Stomach (tissue), 9 donors: ENCODE measurements around the gene FGL2. TPM values are rescaled to one million over a fixed set of nuclear protein-coding genes. Genes with fewer than 3 reads are reported as not detected.
A peak's percentile ranks its signal among the peaks of the same experiment; 100 is the strongest.
"Not testable (repeated sequence)": the region's sequence is repeated elsewhere in the genome, so short reads cannot be mapped to it uniquely, and the experiment has no call there.

Experiments
- DNase-seq, 2 donors: peaks; one replicate each; pipeline versions ENCODE4 v3.0.0 to v3.0.0-alpha.2; 2013 to 2019
- H3K27ac ChIP-seq, 5 donors: fragments of 200-600 bp in 4 of 5; sonication (generic) in 4 of 5; one replicate each; pipeline ENCODE4 v1.5.1; 2013 to 2019; ENCODE audit warnings: mild to moderate bottlenecking in 1 of 5, moderate library complexity in 1 of 5
- H3K27me3 ChIP-seq, 3 donors: fragments of 200-600 bp; sonication (generic); one replicate each; pipeline ENCODE4 v1.5.1; 2017 to 2019; ENCODE audit warnings: mixed run types in 1 of 3
- H3K36me3 ChIP-seq, 4 donors: fragments of 200-600 bp; sonication (generic); 1 replicate in 3 of 4; 2 replicates in 1 of 4; pipeline ENCODE4 v1.5.1; 2016 to 2019
- H3K4me1 ChIP-seq, 4 donors: fragments of 200-600 bp; sonication (generic); one replicate each; pipeline ENCODE4 v1.5.1; 2016 to 2019
- H3K4me3 ChIP-seq, 4 donors: fragments of 200-600 bp; sonication (generic) in 3 of 4; one replicate each; pipeline ENCODE4 v1.5.1; 2016 to 2019; ENCODE audit warnings: mild to moderate bottlenecking in 1 of 4
- H3K9me3 ChIP-seq, 4 donors: fragments of 200-600 bp; sonication (generic); one replicate each; pipeline ENCODE4 v1.5.1; 2016 to 2019
- CTCF ChIP-seq, 7 experiments: fragments of 450-650 bp in 4 of 7; fragments of 200-600 bp in 3 of 7; sonication (generic) in 3 of 7; IDR thresholded peaks; one replicate each; pipeline ENCODE4 v1.5.1; 2016 to 2019; ENCODE audit warnings: antibody characterized with exemption in 7 of 7, control low read depth in 2 of 7, mild to moderate bottlenecking in 1 of 7
- EP300 ChIP-seq: sonication (generic); formaldehyde crosslinking; IDR thresholded peaks from one replicate; pipeline ENCODE4 v1.6.1; 2017; ENCODE audit warnings: antibody characterized with exemption
- POLR2A ChIP-seq, 4 donors: fragments of 450-650 bp; IDR thresholded peaks; one replicate each; pipeline ENCODE4 v1.6.1; 2016; ENCODE audit warnings: antibody characterized with exemption in 4 of 4, control low read depth in 2 of 4, mild to moderate bottlenecking in 1 of 4, moderate library complexity in 1 of 4
- POLR2AphosphoS5 ChIP-seq, 3 donors: sonication (generic); formaldehyde crosslinking; IDR thresholded peaks; one replicate each; pipeline ENCODE4 v1.6.1; 2016; ENCODE audit warnings: antibody characterized with exemption in 3 of 3
- WGBS, 5 donors: extraction: QIAGEN DNeasy Blood & Tissue Kit in 3 of 5; methylation state at CpG; one replicate each; pipeline versions ENCODE4 v1.1.5 to v1.1.7; 2013 to 2018; 5-methylcytosine and 5-hydroxymethylcytosine counted together
- intact Hi-C: fragments of 100-400 bp; cut with DNase I; formaldehyde crosslinking; loops from one replicate; pipeline ENCODE4 v1.15.1; 2023; ENCODE audit warnings: low total_unique reads
- polyA plus RNA-seq, 3 donors: library from polyadenylated mRNA; stranded (reverse); fragments of 200-250 nt; gene quantifications; one replicate each; pipeline ENCODE4 v1.2.3, GENCODE V29; 2013
- total RNA-seq, 5 donors: library from RNA; depleted of rRNA; stranded (reverse); fragments of >200 nt; gene quantifications; one replicate each; pipeline versions ENCODE4 v1.1.0 to v1.2.3, GENCODE V29; 2014 to 2016
- donor health status: healthy with polysubstance abuse.
- donor health status: Bipolar disorder and iron deficiency.
- donor health status: healthy.

The FGL2 gene
- total and polyA plus RNA-seq, 8 donors = 0.87 to 179 (median 13.5) TPM

- H3K27ac ChIP-seq = peak overlapping the region in 3 of 5 donors; percentile 52 to 61 (median 57)
- intact Hi-C loops = no loop called here
- peaks cover 0 to 39% (median 12%) of the 10 kb centered on the region in 4 donors for H3K4me1 ChIP-seq
- 72 to 100% (median 90%) methylated on average over 2 of the region's 2 CpGs for WGBS, 5 donors
- no peaks in the 10 kb centered on the region for H3K27me3 ChIP-seq
- H3K36me3 ChIP-seq = peaks cover 0 to 17% (median 15%) of the 10 kb centered on the region in 4 donors
- H3K9me3 ChIP-seq = no peaks in the 10 kb centered on the region
- peak in 1 of 2 donors; percentile 23 for DNase-seq
- no peak overlapping the region for H3K4me3 ChIP-seq
- TF ChIP-seq POLR2AphosphoS5 (IDR thresholded peaks at IDR 0.05) (no peak), POLR2A (IDR thresholded peaks at IDR 0.05) (no peak), EP300 (no peak), CTCF (IDR thresholded peaks at IDR 0.05) (no peak)
Measured at GRCh38 chr7:77242068-77242467, 42.4 kb upstream of the FGL2 start.

GRCh38 chr7:77239471-77239870 is 39.9 kb upstream of the FGL2 start:
- 83 to 97% (median 92%) methylated on average over 3 of the region's 3 CpGs for WGBS, 5 donors
- H3K9me3 ChIP-seq = no peaks in the 10 kb centered on the region
- no peak overlapping the region for H3K4me3 ChIP-seq
- no peak for TF ChIP-seq POLR2AphosphoS5 (IDR thresholded peaks at IDR 0.05)
- no peak for TF ChIP-seq CTCF (IDR thresholded peaks at IDR 0.05)
- H3K27me3 ChIP-seq = no peaks in the 10 kb centered on the region
- intact Hi-C loops = no loop called here
- DNase-seq = no peak
- H3K4me1 ChIP-seq = peaks cover 0 to 18% (median 3%) of the 10 kb centered on the region in 4 donors
- H3K36me3 ChIP-seq = peaks cover 0 to 20% (median 18%) of the 10 kb centered on the region in 4 donors
- peak overlapping the region in 1 of 5 donors; percentile 32 for H3K27ac ChIP-seq

GRCh38 chr7:77238703-77239136 is 39.1 kb upstream of the FGL2 start:
- no peak for TF ChIP-seq EP300
- peak in 1 of 3 donors; percentile 17 for TF ChIP-seq POLR2AphosphoS5 (IDR thresholded peaks at IDR 0.05)
- TF ChIP-seq CTCF (IDR thresholded peaks at IDR 0.05) = no peak
- Histone ChIP-seq H3K27ac (peak overlapping the region in 2 of 5 donors; percentile 8 to 53), H3K36me3 (peaks cover 0 to 20% (median 18%) of the 10 kb centered on the region in 4 donors), H3K9me3 (no peaks in the 10 kb centered on the region), H3K27me3 (no peaks in the 10 kb centered on the region), H3K4me3 (no peak overlapping the region), H3K4me1 (peaks cover 0 to 15% (median 3%) of the 10 kb centered on the region in 4 donors)
- peak in 1 of 2 donors; percentile 29 for DNase-seq
- intact Hi-C loops = no loop called here
- WGBS, 5 donors = 77 to 98% (median 88%) methylated on average over 2 of the region's 2 CpGs

GRCh38 chr7:77235276-77235675 is 35.7 kb upstream of the FGL2 start:
- Histone ChIP-seq H3K4me1 (peaks cover 0 to 11% (median 0%) of the 10 kb centered on the region in 4 donors), H3K9me3 (peaks cover 0 to 8% (median 1%) of the 10 kb centered on the region in 4 donors), H3K4me3 (no peak overlapping the region), H3K27me3 (no peaks in the 10 kb centered on the region), H3K36me3 (peaks cover 0 to 13% (median 9%) of the 10 kb centered on the region in 4 donors), H3K27ac (no peak overlapping the region)
- TF ChIP-seq POLR2AphosphoS5 (IDR thresholded peaks at IDR 0.05) = no peak
- DNase-seq = no peak
- 66 to 87% (median 74%) methylated on average over 2 of the region's 2 CpGs for WGBS, 5 donors
- intact Hi-C loops = no loop called here

- H3K27me3 ChIP-seq = no peaks in the 10 kb centered on the region
- DNase-seq = no peak
- 78 to 95% (median 89%) methylated on average over 2 of the region's 2 CpGs for WGBS, 5 donors
- H3K4me3 ChIP-seq = no peak overlapping the region
- peaks cover 0 to 13% (median 4%) of the 10 kb centered on the region in 4 donors for H3K9me3 ChIP-seq
- TF ChIP-seq CTCF (IDR thresholded peaks at IDR 0.05) (no peak), POLR2AphosphoS5 (IDR thresholded peaks at IDR 0.05) (no peak)
- no peak overlapping the region for H3K27ac ChIP-seq
- H3K4me1 ChIP-seq = peaks cover 0 to 2% (median 0%) of the 10 kb centered on the region in 4 donors
- intact Hi-C loops = no loop called here
- peaks cover 0 to 7% (median 7%) of the 10 kb centered on the region in 4 donors for H3K36me3 ChIP-seq
Measured at GRCh38 chr7:77232467-77232866, 32.8 kb upstream of the FGL2 start.

- H3K4me3 ChIP-seq, intact Hi-C loops, H3K27me3 ChIP-seq, H3K27ac ChIP-seq, H3K4me1 ChIP-seq, H3K36me3 ChIP-seq, DNase-seq: not testable (repeated sequence)
- H3K9me3 ChIP-seq = peaks cover 0 to 13% (median 4%) of the 10 kb centered on the region in 4 donors
Measured at GRCh38 chr7:77228795-77229194, 29.2 kb upstream of the FGL2 start.
